Esophagus squamous epithelium (tissue), 4 donors: ENCODE measurements around the gene COG5.

Experiments
- CTCF ChIP-seq, 6 experiments: fragments of 450-650 bp in 4 of 6; fragments of 200-600 bp in 2 of 6; sonication (generic) in 2 of 6; IDR thresholded peaks; one replicate each; pipeline ENCODE4 v1.5.1; 2016 to 2019; ENCODE audit warnings: antibody characterized with exemption in 6 of 6, mild to moderate bottlenecking in 4 of 6, moderate library complexity in 4 of 6
- POLR2A ChIP-seq, 4 donors: fragments of 450-650 bp; IDR thresholded peaks; one replicate each; pipeline ENCODE4 v1.6.1; 2017; ENCODE audit warnings: antibody characterized with exemption in 4 of 4, mild to moderate bottlenecking in 4 of 4, moderate library complexity in 3 of 4

GRCh38 chr7:107276220-107276827 is 287.4 kb downstream of the COG5 start:
- TF ChIP-seq CTCF (IDR thresholded peaks at IDR 0.05) (no peak), POLR2A (IDR thresholded peaks at IDR 0.05) (no peak)
